ENCODE measurements around the gene SFMBT1.

Gene SFMBT1

GRCh38 chr3:52923963-52924362 is 121.9 kb downstream of the SFMBT1 start:
- DNase-seq: no peak

GRCh38 chr3:52920841-52921240 is 125.0 kb downstream of the SFMBT1 start:
- DNase-seq: no peak

- no peak for DNase-seq
Observed at GRCh38 chr3:52917044-52917443, 128.8 kb downstream of the SFMBT1 start.

GRCh38 chr3:52915294-52915693 is 130.6 kb downstream of the SFMBT1 start:
- DNase-seq: no peak

GRCh38 chr3:52912885-52913731 is 132.8 kb downstream of the SFMBT1 start:
- no peak for DNase-seq

- no peak for DNase-seq
Observed at GRCh38 chr3:52910823-52911222, 135.1 kb downstream of the SFMBT1 start.

GRCh38 chr3:52907497-52907896 is 138.4 kb downstream of the SFMBT1 start:
- DNase-seq: no peak

- DNase-seq: no peak
Observed at GRCh38 chr3:52904552-52904951, 141.3 kb downstream of the SFMBT1 start.

GRCh38 chr3:52904000-52904399 is 141.9 kb downstream of the SFMBT1 start:
- DNase-seq: no peak

GRCh38 chr3:52897130-52898122 is 148.4 kb downstream of the SFMBT1 start, which contains the start of gene STIMATE:
Gene STIMATE (minus strand): TSS chr3:52897548. CDS start chr3:52897450, 98 bp downstream.
- DNase-seq: peak; percentile 73

- DNase-seq: peak; percentile 6
Observed at GRCh38 chr3:52896613-52897012, 149.3 kb downstream of the SFMBT1 start.

- no peak for DNase-seq
Observed at GRCh38 chr3:52896151-52896550, 149.7 kb downstream of the SFMBT1 start.

GRCh38 chr3:52895418-52895817 is 150.5 kb downstream of the SFMBT1 start:
- DNase-seq: no peak

GRCh38 chr3:52894756-52895155 is 151.1 kb downstream of the SFMBT1 start:
- DNase-seq: no peak

- no peak for DNase-seq
Observed at GRCh38 chr3:52893723-52894122, 152.2 kb downstream of the SFMBT1 start.

GRCh38 chr3:52892625-52893311 is 153.1 kb downstream of the SFMBT1 start:
- DNase-seq: no peak

GRCh38 chr3:52892290-52892624 is 153.6 kb downstream of the SFMBT1 start:
- no peak for DNase-seq

- no peak for DNase-seq
Observed at GRCh38 chr3:52891615-52892081, 154.2 kb downstream of the SFMBT1 start.

- peak; percentile 38 for DNase-seq
Observed at GRCh38 chr3:52891164-52891563, 154.7 kb downstream of the SFMBT1 start.

GRCh38 chr3:52890735-52891134 is 155.1 kb downstream of the SFMBT1 start:
- no peak for DNase-seq

GRCh38 chr3:52889901-52890300 is 156.0 kb downstream of the SFMBT1 start:
- DNase-seq: no peak

- no peak for DNase-seq
Observed at GRCh38 chr3:52887166-52887565, 158.7 kb downstream of the SFMBT1 start.
